GM12892 (cell line): ENCODE measurements around the gene GFOD2.

Experiments
- POLR2A ChIP-seq: IDR thresholded peaks from 2 replicates; pipeline ENCODE4 v1.6.1; 2011; ENCODE audit warnings: low read depth, low read length, control low read depth
- POLR2AphosphoS5 ChIP-seq: IDR thresholded peaks from 2 replicates; pipeline ENCODE4 v1.6.1; 2011; ENCODE audit warnings: low read depth, low read length, control low read depth
- TAF1 ChIP-seq: IDR thresholded peaks from 2 replicates; pipeline ENCODE4 v1.6.1; 2011; ENCODE audit warnings: low read depth, mild to moderate bottlenecking, control low read depth, low read length, borderline replicate concordance

DNA sequence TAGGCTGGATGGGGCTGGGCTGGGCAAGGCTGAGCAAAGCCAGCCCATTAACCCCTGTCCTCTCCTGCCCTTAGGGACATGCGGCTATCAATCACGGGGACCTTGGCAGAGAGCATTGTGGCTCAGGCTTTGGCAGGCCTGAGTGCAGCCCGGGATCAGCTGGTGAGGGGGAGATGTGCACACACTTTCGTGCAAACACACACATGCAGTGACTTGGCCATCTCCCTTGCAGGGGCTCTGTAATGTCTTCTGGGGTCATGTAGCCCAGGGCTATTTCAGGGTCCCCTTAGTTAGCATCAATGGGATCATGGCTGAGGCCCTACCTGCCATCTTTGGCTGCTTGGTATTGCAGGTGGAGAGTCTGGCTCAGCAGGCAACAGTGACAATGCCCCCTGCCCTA, 67.3 kb downstream of the GFOD2 start:
- TF ChIP-seq POLR2A = no peak
- TF ChIP-seq POLR2AphosphoS5 = no peak
- TF ChIP-seq TAF1 = no peak
